SK-MEL-5 (cell line): Measurements from ENCODE around the gene NABP1. TPM values are rescaled to one million over a fixed set of nuclear protein-coding genes. Genes with fewer than 3 reads are reported as not detected.
A peak's percentile ranks its signal among the peaks of the same experiment; 100 is the strongest.
"Not testable (repeated sequence)": the region's sequence is repeated elsewhere in the genome, so short reads cannot be mapped to it uniquely, and the experiment has no call there.

Experiments
- DNase-seq: peaks from one replicate; pipeline ENCODE4 v3.0.0-alpha.2; 2016; ENCODE audit warnings: low read depth, low spot score
- in situ Hi-C: cut with HindIII; loops from 2 replicates; pipeline ENCODE4 v1.10.0; 2016; ENCODE audit warnings: low sequenced_read_pairs, high pct_unique_total_duplicates, low pct_unique_long_range_greater_than_20kb
- polyA plus RNA-seq, 2 experiments: library from polyadenylated mRNA; depleted of rRNA; stranded (reverse); fragments of >200 nt; gene quantifications; 2 replicates each; pipeline ENCODE4 v1.2.3, GENCODE V29; 2015
- total RNA-seq: library from RNA; depleted of rRNA; stranded (reverse); fragments of >200 nt; shearing (Covaris generic); gene quantifications from 2 replicates; pipeline ENCODE4 v1.2.3, GENCODE V29; 2014; rRNA removed

NABP1 gene
- total RNA-seq: 25.9 and 27.7 TPM in 2 replicates
- polyA plus RNA-seq (2015; cell fraction: cytosol; rRNA removed): 7.8 and 8.8 TPM in 2 replicates
- 194 and 217 TPM in 2 replicates for polyA plus RNA-seq (2015; cell fraction: nucleus; rRNA removed)

GRCh38 chr2:191677646-191678436, at the start of gene NABP1:
Gene NABP1 (plus strand): TSS chr2:191678136. CDS start chr2:191678615, 479 bp downstream.
- in situ Hi-C loops: no loop called here

GRCh38 chr2:191629001-191629453, 48.9 kb upstream of the NABP1 start:
- no peak for DNase-seq
- in situ Hi-C loops: no loop called here

More at GRCh38 chr2:191677646-191678436, at the start of gene NABP1:
- peak; percentile 94 for DNase-seq

GRCh38 chr2:191629976-191630712, 47.8 kb upstream of the NABP1 start:
- no peak for DNase-seq
- in situ Hi-C loops: no loop called here

GRCh38 chr2:191631754-191632153, 46.2 kb upstream of the NABP1 start:
- peak; percentile 49 for DNase-seq
- in situ Hi-C loops: no loop called here

GRCh38 chr2:191632426-191632825, 45.5 kb upstream of the NABP1 start:
- DNase-seq: no peak
- in situ Hi-C loops: no loop called here

- in situ Hi-C loops: no loop called here
- no peak for DNase-seq
Observed at GRCh38 chr2:191634791-191635190, 43.1 kb upstream of the NABP1 start.

- no peak for DNase-seq
- in situ Hi-C loops: no loop called here
Observed at GRCh38 chr2:191635333-191636234, 42.4 kb upstream of the NABP1 start.

GRCh38 chr2:191636235-191636543, 41.7 kb upstream of the NABP1 start:
- in situ Hi-C loops: no loop called here
- no peak for DNase-seq

- DNase-seq: no peak
- in situ Hi-C loops: no loop called here
Observed at GRCh38 chr2:191636586-191636985, 41.4 kb upstream of the NABP1 start.

GRCh38 chr2:191637182-191638078, 40.5 kb upstream of the NABP1 start:
- in situ Hi-C loops: no loop called here
- DNase-seq: peak; percentile 37

GRCh38 chr2:191638079-191638801, 39.7 kb upstream of the NABP1 start:
- in situ Hi-C loops: no loop called here
- peak; percentile 24 for DNase-seq

GRCh38 chr2:191638802-191639172, 39.1 kb upstream of the NABP1 start:
- in situ Hi-C loops: no loop called here
- no peak for DNase-seq

- in situ Hi-C loops: no loop called here
- no peak for DNase-seq
Observed at GRCh38 chr2:191641609-191642008, 36.3 kb upstream of the NABP1 start.

GRCh38 chr2:191642541-191642940, 35.4 kb upstream of the NABP1 start:
- no peak for DNase-seq
- in situ Hi-C loops: no loop called here

- no peak for DNase-seq
- in situ Hi-C loops: no loop called here
Observed at GRCh38 chr2:191643429-191643828, 34.5 kb upstream of the NABP1 start.

GRCh38 chr2:191644613-191645012, 33.3 kb upstream of the NABP1 start:
- DNase-seq, in situ Hi-C loops: not testable (repeated sequence)
